Suprapubic skin (tissue), 3 donors: ENCODE results near the gene SI.

ENCODE experiments used
- EP300 ChIP-seq: sonication (generic); formaldehyde crosslinking; IDR thresholded peaks from one replicate; pipeline ENCODE4 v1.6.1; 2017; ENCODE audit warnings: antibody characterized with exemption
- POLR2A ChIP-seq, 2 donors: fragments of 450-650 bp; IDR thresholded peaks; one replicate each; pipeline ENCODE4 v1.6.1; 2017; ENCODE audit warnings: antibody characterized with exemption in 2 of 2, mild to moderate bottlenecking in 2 of 2, moderate library complexity in 2 of 2
- TF ChIP-seq, protein P1 (sequence below), 2 donors: fragments of 200-600 bp in 1 of 2; fragments of 450-650 bp in 1 of 2; sonication (generic) in 1 of 2; IDR thresholded peaks; one replicate each; pipeline ENCODE4 v1.5.1; 2016 to 2019; ENCODE audit warnings: antibody characterized with exemption in 2 of 2, mild to moderate bottlenecking in 1 of 2, moderate library complexity in 1 of 2

DNA sequence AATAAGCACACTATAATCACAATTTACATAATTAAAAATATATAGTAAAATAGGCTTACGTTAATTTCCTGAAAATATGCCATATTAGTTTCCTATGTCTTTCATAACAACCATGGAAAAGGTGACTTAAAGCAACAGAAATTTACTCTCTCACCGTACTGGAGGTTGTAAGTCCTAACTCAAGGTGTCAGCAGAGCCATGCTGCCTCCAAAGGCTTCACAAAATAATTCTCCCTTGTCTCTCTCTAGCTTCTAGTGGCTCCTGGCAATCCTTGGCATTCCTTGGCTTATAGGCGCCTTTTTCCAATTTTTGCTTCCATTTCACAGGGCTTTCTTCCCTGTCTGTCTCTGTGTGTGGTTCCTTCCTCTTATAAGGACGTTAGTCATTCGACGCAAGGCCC, 7.6 kb downstream of the SI start:
- TF ChIP-seq, protein P1, sequence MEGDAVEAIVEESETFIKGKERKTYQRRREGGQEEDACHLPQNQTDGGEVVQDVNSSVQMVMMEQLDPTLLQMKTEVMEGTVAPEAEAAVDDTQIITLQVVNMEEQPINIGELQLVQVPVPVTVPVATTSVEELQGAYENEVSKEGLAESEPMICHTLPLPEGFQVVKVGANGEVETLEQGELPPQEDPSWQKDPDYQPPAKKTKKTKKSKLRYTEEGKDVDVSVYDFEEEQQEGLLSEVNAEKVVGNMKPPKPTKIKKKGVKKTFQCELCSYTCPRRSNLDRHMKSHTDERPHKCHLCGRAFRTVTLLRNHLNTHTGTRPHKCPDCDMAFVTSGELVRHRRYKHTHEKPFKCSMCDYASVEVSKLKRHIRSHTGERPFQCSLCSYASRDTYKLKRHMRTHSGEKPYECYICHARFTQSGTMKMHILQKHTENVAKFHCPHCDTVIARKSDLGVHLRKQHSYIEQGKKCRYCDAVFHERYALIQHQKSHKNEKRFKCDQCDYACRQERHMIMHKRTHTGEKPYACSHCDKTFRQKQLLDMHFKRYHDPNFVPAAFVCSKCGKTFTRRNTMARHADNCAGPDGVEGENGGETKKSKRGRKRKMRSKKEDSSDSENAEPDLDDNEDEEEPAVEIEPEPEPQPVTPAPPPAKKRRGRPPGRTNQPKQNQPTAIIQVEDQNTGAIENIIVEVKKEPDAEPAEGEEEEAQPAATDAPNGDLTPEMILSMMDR (IDR thresholded peaks at IDR 0.05): no peak
- no peak for TF ChIP-seq POLR2A (IDR thresholded peaks at IDR 0.05)
- TF ChIP-seq EP300: no peak
